HepG2 (cell line): Measurements from ENCODE around the gene EWSR1. TPM values are rescaled to one million over a fixed set of nuclear protein-coding genes. Genes with fewer than 3 reads are reported as not detected.

Experiments
- ATAC-seq: fragments of 200-7000 bp; cut with Tn5 transposase; 3 replicates; pipeline ENCODE4 v1.9.1; 2020; ENCODE audit warnings: mild to moderate bottlenecking, moderate library complexity
- BruUV-seq: library from RNA; stranded (reverse); fragments of 400-500 nt; replicated peaks from 2 replicates; lab custom pipeline; 2021; lab: Mats Ljungman, UMichigan
- CTCF ChIA-PET: fragments of 300-600 bp; formaldehyde crosslinking; extraction: SDS; loops from one replicate; lab custom pipeline; 2021; ENCODE audit warnings: low total read pairs, inconsistent platforms, low intra/inter-chr PET ratio; lab: Yijun Ruan, JAX
- POLR2A ChIA-PET: fragments of 350-600 bp; sonication (Branson Sonifier 250); formaldehyde crosslinking; loops from one replicate; lab custom pipeline; 2020; ENCODE audit warnings: antibody characterized with exemption, inconsistent platforms; lab: Yijun Ruan, JAX
- DNase-seq: peaks from one replicate; pipeline ENCODE4 v3.0.0-alpha.2; 2015; ENCODE audit warnings: low spot score
- FAIRE-seq: peaks from 3 replicates; lab custom pipeline; 2011; peaks lifted over from hg19 to GRCh38; lab: Jason Lieb, UNC
- H2AFZ ChIP-seq: one replicate; pipeline ENCODE4 v1.6.1; 2011; ENCODE audit warnings: low read length, inconsistent platforms
- H3K27ac ChIP-seq: fragments of 300-600 bp; 3 replicates; pipeline ENCODE4 v1.8.0; 2011; ENCODE audit warnings: mixed run types, mild to moderate bottlenecking, mixed read lengths, low read length, inconsistent platforms; ENCODE audit not compliant: insufficient read depth; ENCODE audit errors: extremely low read length
- H3K27me3 ChIP-seq, 2 experiments: fragments of 200-600 bp in 1 of 2; 2 replicates in 1 of 2; 3 replicates in 1 of 2; pipeline versions ENCODE4 v1.6.0 to v1.8.0; 2011; ENCODE audit warnings: low read length in 2 of 2, mild to moderate bottlenecking in 2 of 2, moderate library complexity in 2 of 2, inconsistent platforms in 1 of 2; ENCODE audit not compliant: insufficient read depth in 2 of 2, control insufficient read depth in 1 of 2
- H3K36me3 ChIP-seq, 2 experiments: fragments of 200-600 bp in 1 of 2; replicated peaks in 1 of 2; 2 replicates in 1 of 2; 3 replicates in 1 of 2; pipeline versions ENCODE4 v1.5.1 to v1.8.0; 2011; ENCODE audit warnings: low read length in 2 of 2, inconsistent platforms in 1 of 2; ENCODE audit not compliant: insufficient read depth in 2 of 2, control insufficient read depth in 1 of 2
- H3K4me1 ChIP-seq: 2 replicates; pipeline ENCODE4 v1.5.1; 2012; ENCODE audit warnings: low read length, inconsistent platforms; ENCODE audit not compliant: insufficient read depth
- H3K4me2 ChIP-seq: 2 replicates; pipeline ENCODE4 v1.6.0; 2011; ENCODE audit warnings: low read depth, low read length, inconsistent platforms
- H3K4me3 ChIP-seq, 3 experiments: fragments of 200-600 bp in 1 of 3; sonication (generic), shearing (Covaris generic) in 1 of 3; replicated peaks in 1 of 3; 2 replicates each; pipeline ENCODE4 v1.5.1; 2011 to 2016; ENCODE audit warnings: low read length in 3 of 3, inconsistent platforms in 2 of 3, low read depth in 2 of 3, mild to moderate bottlenecking in 2 of 3, control low read depth in 1 of 3, mixed read lengths in 1 of 3; ENCODE audit not compliant: insufficient read depth in 1 of 3
- H3K79me2 ChIP-seq: one replicate; pipeline ENCODE4 v1.6.1; 2011; ENCODE audit warnings: low read length, inconsistent platforms; ENCODE audit not compliant: insufficient read depth
- H3K9ac ChIP-seq: 2 replicates; pipeline ENCODE4 v1.6.0; 2011; ENCODE audit warnings: mild to moderate bottlenecking, low read depth, low read length, inconsistent platforms; ENCODE audit not compliant: insufficient read depth
- H3K9me3 ChIP-seq: 2 replicates; pipeline ENCODE4 v1.5.1; 2012; ENCODE audit warnings: mild to moderate bottlenecking, low read length
- H4K20me1 ChIP-seq: 2 replicates; pipeline ENCODE4 v1.6.0; 2011; ENCODE audit warnings: inconsistent platforms, mild to moderate bottlenecking, low read length, moderate library complexity; ENCODE audit not compliant: insufficient read depth
- ETV5 ChIP-seq: IDR thresholded peaks from 2 replicates; pipeline ENCODE4 v1.6.1; 2018; ENCODE audit warnings: missing biosample characterization, missing genetic modification reagents, inconsistent platforms, borderline replicate concordance
- HNF4A ChIP-seq: sonication (generic); formaldehyde crosslinking; IDR thresholded peaks from 2 replicates; pipeline ENCODE4 v1.4.0; 2020; ENCODE audit warnings: missing genetic modification reagents
- IRF9 ChIP-seq: sonication (generic); formaldehyde crosslinking; IDR thresholded peaks from 2 replicates; pipeline ENCODE4 v1.8.0; 2022; ENCODE audit warnings: missing genetic modification reagents, mild to moderate bottlenecking, borderline replicate concordance
- MIER3 ChIP-seq: IDR thresholded peaks from 2 replicates; pipeline ENCODE4 v1.6.1; 2016; ENCODE audit warnings: missing compliant biosample characterization, borderline replicate concordance
- MTF1 ChIP-seq: sonication (generic); formaldehyde crosslinking; IDR thresholded peaks from 2 replicates; pipeline ENCODE4 v1.5.0; 2020; ENCODE audit warnings: missing genetic modification reagents
- MXD4 ChIP-seq: IDR thresholded peaks from 2 replicates; pipeline ENCODE4 v1.6.1; 2016; ENCODE audit warnings: mild to moderate bottlenecking, missing biosample characterization, missing genetic modification reagents
- PBX3 ChIP-seq: sonication (generic); formaldehyde crosslinking; IDR thresholded peaks from 2 replicates; pipeline ENCODE4 v1.8.1; 2023; ENCODE audit warnings: missing genetic modification reagents, inconsistent platforms, borderline replicate concordance
- SAFB2 ChIP-seq: sonication (generic); formaldehyde crosslinking; IDR thresholded peaks from 2 replicates; pipeline ENCODE4 v1.5.1; 2020; ENCODE audit warnings: missing genetic modification reagents, low read depth, mild to moderate bottlenecking, borderline replicate concordance
- SMAD1 ChIP-seq: sonication (generic); formaldehyde crosslinking; IDR thresholded peaks from 2 replicates; pipeline ENCODE4 v1.4.0; 2020; ENCODE audit warnings: missing genetic modification reagents, low read depth, mild to moderate bottlenecking, borderline replicate concordance
- ZBTB7A ChIP-seq: sonication (generic); formaldehyde crosslinking; IDR thresholded peaks from 2 replicates; pipeline ENCODE4 v1.8.0; 2022; ENCODE audit warnings: mild to moderate bottlenecking, missing genetic modification reagents
- ZBTB7B ChIP-seq: sonication (generic); formaldehyde crosslinking; IDR thresholded peaks from 2 replicates; pipeline ENCODE4 v1.4.0; 2020; ENCODE audit warnings: missing genetic modification reagents
- ZFX ChIP-seq: sonication (generic); formaldehyde crosslinking; IDR thresholded peaks from 2 replicates; pipeline ENCODE4 v1.4.0; 2020; ENCODE audit warnings: mild to moderate bottlenecking, low read depth, missing genetic modification reagents, moderate library complexity
- ZNF143 ChIP-seq: sonication (generic); formaldehyde crosslinking; IDR thresholded peaks from 2 replicates; pipeline ENCODE4 v1.4.0; 2020; ENCODE audit warnings: missing genetic modification reagents
- ZNF225 ChIP-seq: sonication (generic); formaldehyde crosslinking; IDR thresholded peaks from 2 replicates; pipeline ENCODE4 v1.4.0; 2020; ENCODE audit warnings: mild to moderate bottlenecking, missing genetic modification reagents
- ZNF317 ChIP-seq: sonication (generic); formaldehyde crosslinking; IDR thresholded peaks from 2 replicates; pipeline ENCODE4 v1.5.0; 2020; ENCODE audit warnings: mild to moderate bottlenecking, missing genetic modification reagents
- ZNF34 ChIP-seq: sonication (generic); formaldehyde crosslinking; IDR thresholded peaks from 2 replicates; pipeline ENCODE4 v1.4.0; 2020; ENCODE audit warnings: mild to moderate bottlenecking, missing genetic modification reagents, borderline replicate concordance
- WGBS: methylation state at CpG from one replicate; pipeline ENCODE4 v1.1.6; 2017; ENCODE audit warnings: low lambda C conversion rate; 5-methylcytosine and 5-hydroxymethylcytosine counted together
- in situ Hi-C: cut with HindIII; loops from 2 replicates; pipeline ENCODE4 v1.10.0; 2017; ENCODE audit warnings: low pct_unique_long_range_greater_than_20kb; ENCODE audit not compliant: extremely low pct_ligation_motif_present
- intact Hi-C: fragments of 100-400 bp; cut with micrococcal nuclease; formaldehyde crosslinking; loops from one replicate; pipeline ENCODE4 v1.10.0; 2022; ENCODE audit not compliant: unreplicated experiment
- polyA plus RNA-seq, 8 experiments: library from polyadenylated mRNA; depleted of rRNA in 3 of 8; stranded (reverse) in 7 of 8; unstranded in 1 of 8; fragments of >200 nt; fragmentation: Illumina TruSeq in 4 of 8; extraction: Trizol in 4 of 8; gene quantifications; 2 replicates each; pipeline versions ENCODE4 v1.2.1 to v1.2.3, GENCODE V29; 2011 to 2016; ENCODE audit warnings: low read depth in 4 of 8, missing spikeins in 1 of 8, mixed read lengths in 1 of 8; ENCODE audit not compliant: insufficient read depth in 1 of 8
- total RNA-seq, 5 experiments: library from RNA; depleted of rRNA; stranded (reverse); fragments of >200 nt; fragmentation: Illumina TruSeq; extraction: Trizol; gene quantifications; 2 replicates each; pipeline ENCODE4 v1.2.3, GENCODE V29; 2016; ENCODE audit warnings: low read depth in 1 of 5
- TF ChIP-seq, protein P1 (sequence below): sonication (generic); formaldehyde crosslinking; IDR thresholded peaks from 2 replicates; pipeline ENCODE4 v1.4.0; 2020; ENCODE audit warnings: missing genetic modification reagents; ENCODE audit errors: not compliant biosample characterization
- TF ChIP-seq, protein P2 (sequence below): sonication (generic); formaldehyde crosslinking; IDR thresholded peaks from 2 replicates; pipeline ENCODE4 v1.8.1; 2023; ENCODE audit warnings: mild to moderate bottlenecking, missing genetic modification reagents

EWSR1 gene
- total and polyA plus RNA-seq, 2 of the 13 experiments (the other 11 are each of a cell fraction or from before 2014, with no cell fraction given): 211 to 326 TPM

DNA sequence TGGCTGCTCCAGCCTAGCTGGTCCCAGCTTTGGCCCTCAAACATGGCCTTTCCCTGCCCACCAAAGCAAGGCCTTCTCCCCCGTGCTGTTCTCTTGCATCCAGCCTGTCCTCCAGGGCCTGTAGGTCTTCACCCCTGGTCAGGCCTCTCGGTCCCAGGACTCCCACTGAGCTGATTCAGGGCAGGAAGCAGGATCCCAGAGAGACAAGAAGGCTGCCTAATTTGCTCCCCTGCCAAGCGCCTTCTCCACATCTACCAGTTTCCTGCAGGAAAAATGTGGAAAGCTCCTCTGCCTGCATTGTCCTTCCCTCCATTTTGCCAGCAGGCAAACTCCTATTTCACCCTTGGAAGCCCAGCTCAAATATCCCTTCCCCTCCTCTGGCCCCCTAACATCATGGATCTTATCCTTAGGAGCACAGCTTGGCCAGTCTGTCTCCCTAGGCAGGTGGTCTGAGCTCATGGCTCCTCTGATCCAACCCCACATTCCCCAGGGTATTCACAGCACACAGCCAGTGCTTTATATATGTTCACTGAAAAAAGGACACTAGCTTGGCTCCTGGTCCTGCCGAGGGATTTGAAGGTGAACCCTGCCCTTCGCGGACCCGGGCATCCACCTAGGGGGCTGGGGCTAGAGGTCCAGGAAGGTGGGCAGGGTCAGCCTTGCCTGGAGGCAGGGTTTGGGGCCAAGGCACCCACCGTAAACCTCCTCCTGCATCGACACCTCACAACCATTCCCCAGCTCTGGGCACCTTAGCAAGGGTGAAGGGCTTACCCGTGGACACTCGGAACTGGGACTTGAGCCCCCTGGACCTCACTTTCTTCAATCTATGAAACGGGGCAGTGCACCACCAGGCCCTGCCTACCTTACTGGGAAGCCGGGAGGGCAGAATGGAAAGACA, 1.3 kb upstream of the EWSR1 start:
- BruUV-seq: no TSS peak
- H2AFZ ChIP-seq: no peak overlapping the region
- H3K36me3 ChIP-seq: peaks cover 3 to 21% of the 10 kb centered on the region in 2 experiments
- peak overlapping the region; percentile 90 for H3K4me2 ChIP-seq
- DNase-seq (no peak), FAIRE-seq (no peak), ATAC-seq (peak; percentile 31)
- peaks cover 37% of the 10 kb centered on the region for H3K4me1 ChIP-seq
- peak overlapping the region; percentile 98 for H3K27ac ChIP-seq
- CTCF ChIA-PET: no interaction called here
- peaks cover 27% of the 10 kb centered on the region for H4K20me1 ChIP-seq
- in situ Hi-C loops: no loop called here
- H3K9me3 ChIP-seq: no peaks in the 10 kb centered on the region
- H3K27me3 ChIP-seq: no peaks in the 10 kb centered on the region; a peak in 1 of 5 replicates
- peak overlapping the region; percentile 75 to 96 (median 93) for H3K4me3 ChIP-seq
- peaks cover 59% of the 10 kb centered on the region for H3K79me2 ChIP-seq
- intact Hi-C loops: no loop called here
- WGBS: 61% methylated on average over 4 of the region's 13 CpGs
- H3K9ac ChIP-seq: peak overlapping the region; percentile 100
- POLR2A ChIA-PET: interaction anchor here (0.7 kb wide), 1 partner anchor 21 kb away, joined by 3 read pairs; no protein-coding TSS in a partner anchor
- 0 out of 2 replicates have a peak, but pooled peaks have one; percentile 5 for TF ChIP-seq HNF4A
- 0 out of 2 replicates have a peak, but pooled peaks have one; percentile 39 for TF ChIP-seq IRF9 (CRISPR knock-in tag)
- 0 out of 2 replicates have a peak, but pooled peaks have one; percentile 51 for TF ChIP-seq SAFB2 (CRISPR knock-in tag)
- no peak for TF ChIP-seq ZNF143
- peak; percentile 48; the same call in 1 of the 2 replicates for TF ChIP-seq MIER3 (CRISPR knock-in tag)
- TF ChIP-seq PBX3 (CRISPR knock-in tag): no peak
- no peak for TF ChIP-seq ZNF225 (CRISPR knock-in tag)
- TF ChIP-seq, protein P1, sequence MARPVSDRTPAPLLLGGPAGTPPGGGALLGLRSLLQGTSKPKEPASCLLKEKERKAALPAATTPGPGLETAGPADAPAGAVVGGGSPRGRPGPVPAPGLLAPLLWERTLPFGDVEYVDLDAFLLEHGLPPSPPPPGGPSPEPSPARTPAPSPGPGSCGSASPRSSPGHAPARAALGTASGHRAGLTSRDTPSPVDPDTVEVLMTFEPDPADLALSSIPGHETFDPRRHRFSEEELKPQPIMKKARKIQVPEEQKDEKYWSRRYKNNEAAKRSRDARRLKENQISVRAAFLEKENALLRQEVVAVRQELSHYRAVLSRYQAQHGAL (CRISPR knock-in tag): peak; percentile 24
- TF ChIP-seq ETV5 (CRISPR knock-in tag): 0 out of 2 replicates have a peak, but pooled peaks have one; percentile 1
- TF ChIP-seq ZBTB7B: peak; percentile 42; the same call in 1 of the 2 replicates
- TF ChIP-seq, protein P2, sequence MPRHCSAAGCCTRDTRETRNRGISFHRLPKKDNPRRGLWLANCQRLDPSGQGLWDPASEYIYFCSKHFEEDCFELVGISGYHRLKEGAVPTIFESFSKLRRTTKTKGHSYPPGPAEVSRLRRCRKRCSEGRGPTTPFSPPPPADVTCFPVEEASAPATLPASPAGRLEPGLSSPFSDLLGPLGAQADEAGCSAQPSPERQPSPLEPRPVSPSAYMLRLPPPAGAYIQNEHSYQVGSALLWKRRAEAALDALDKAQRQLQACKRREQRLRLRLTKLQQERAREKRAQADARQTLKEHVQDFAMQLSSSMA (CRISPR knock-in tag): 0 out of 2 replicates have a peak, but pooled peaks have one; percentile 34
- 0 out of 2 replicates have a peak, but pooled peaks have one; percentile 9 for TF ChIP-seq ZNF34 (CRISPR knock-in tag)
- peak; percentile 43; the same call in 1 of the 2 replicates for TF ChIP-seq ZBTB7A (CRISPR knock-in tag)
- no peak for TF ChIP-seq ZNF317 (CRISPR knock-in tag)
- TF ChIP-seq MTF1: no peak
- no peak for TF ChIP-seq MXD4 (CRISPR knock-in tag)
- no peak for TF ChIP-seq SMAD1 (CRISPR knock-in tag)
- peak; percentile 20 for TF ChIP-seq ZFX
